Activated CD4-positive, CD25-positive, alpha-beta regulatory T cell treated with anti-CD3 and anti-CD28 coated beads, Interleukin-2, amount 50 U/mL, for 24 hours (primary cell): ENCODE measurements around the gene MAD1L1.

Experiments
- ATAC-seq, 2 donors: fragments of 150-1000 bp; cut with Tn5 transposase; one replicate each; pipeline ENCODE4 v1.10.0; 2021; ENCODE audit warnings: mild to moderate bottlenecking in 1 of 2, moderate library complexity in 1 of 2

The MAD1L1 gene

DNA sequence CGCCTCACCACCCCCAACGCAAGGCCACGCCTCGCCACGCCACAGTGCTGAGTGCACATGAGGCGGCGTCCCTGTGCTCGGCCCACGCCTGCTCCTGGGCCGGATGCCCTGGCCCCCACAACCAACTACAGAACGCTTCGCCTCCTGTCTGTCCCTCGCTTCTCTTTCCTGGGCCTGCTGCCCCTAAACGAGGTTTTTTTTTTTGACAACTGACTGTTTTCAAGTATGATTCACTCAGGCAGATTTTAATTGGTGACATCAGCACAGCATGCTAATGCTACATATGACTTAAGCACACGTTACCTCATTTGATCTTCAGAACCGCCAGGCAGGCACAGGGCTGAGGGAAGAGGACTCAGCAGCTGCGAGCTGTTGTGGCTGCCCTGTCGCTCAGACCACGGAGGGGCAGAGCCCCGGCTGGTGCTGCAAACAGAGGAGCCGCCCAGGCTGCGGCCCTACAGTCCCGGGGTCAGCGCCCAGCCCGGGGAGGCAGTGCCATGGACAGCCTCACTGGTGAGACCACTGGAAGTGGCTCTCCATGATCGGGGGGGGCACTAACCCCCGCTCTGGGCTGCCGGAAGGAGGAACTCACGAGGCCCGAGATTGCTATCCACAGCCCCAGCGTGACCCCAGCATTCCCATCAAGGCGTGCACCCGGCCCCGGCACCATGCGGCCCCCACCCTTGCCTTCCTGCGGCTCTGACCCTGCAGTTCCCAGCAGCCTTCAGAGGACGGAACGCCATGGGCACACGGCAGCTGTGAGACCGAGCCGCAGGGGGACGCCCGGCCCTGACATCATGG is 212.8 kb downstream of the MAD1L1 start:
- peak; percentile 87 to 93 for ATAC-seq

DNA sequence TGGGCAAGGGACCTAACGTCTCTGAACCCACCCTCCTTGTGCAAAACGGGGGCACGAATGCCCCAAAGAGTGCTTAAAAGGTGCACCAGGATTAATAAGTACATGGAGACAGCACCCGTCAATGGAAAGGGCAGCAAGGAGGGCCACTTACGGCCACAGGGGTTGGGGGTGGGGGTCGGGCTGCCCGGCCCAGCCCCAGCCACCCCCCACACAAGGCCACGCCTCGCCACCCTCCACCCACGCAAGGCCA is 213.4 kb downstream of the MAD1L1 start:
- no peak for ATAC-seq

GRCh38 chr7:2018569-2019460 is 213.9 kb downstream of the MAD1L1 start:
- ATAC-seq: no peak

DNA sequence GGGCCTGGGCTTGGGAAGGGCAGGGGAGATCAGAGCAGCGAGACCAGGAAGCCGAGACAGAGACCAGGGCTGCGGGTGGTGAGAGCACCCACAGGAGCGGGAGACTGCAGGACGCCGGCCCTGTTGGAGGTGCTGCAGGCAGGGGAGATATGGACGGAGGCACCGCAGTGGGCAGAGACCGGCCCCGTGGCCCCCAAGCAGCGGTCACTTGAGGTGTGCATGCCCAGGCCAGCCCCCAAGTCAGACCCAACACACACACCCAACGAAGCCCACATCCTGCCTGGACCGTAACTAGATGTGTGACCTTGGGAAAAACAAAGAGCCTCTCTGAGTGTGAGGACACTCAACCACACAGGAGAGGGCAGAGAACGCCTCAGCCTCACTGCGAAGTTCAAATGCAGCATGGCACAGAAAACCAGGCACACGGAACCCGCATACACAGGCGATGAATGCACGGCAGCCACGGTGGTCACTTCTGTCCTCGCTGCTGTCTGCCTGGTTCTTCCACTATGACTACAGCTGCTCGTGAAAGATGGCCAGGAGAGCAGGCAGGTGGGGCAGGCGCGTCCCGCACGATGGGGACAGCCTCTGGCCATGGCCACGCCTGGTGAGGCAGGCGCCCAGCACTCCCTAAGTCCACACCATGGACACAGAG is 214.7 kb downstream of the MAD1L1 start:
- ATAC-seq: no peak

- no peak for ATAC-seq
Measured at GRCh38 chr7:2017481-2017891, 215.3 kb downstream of the MAD1L1 start.

- no peak for ATAC-seq
Measured at GRCh38 chr7:2016761-2017480, 215.8 kb downstream of the MAD1L1 start.

DNA sequence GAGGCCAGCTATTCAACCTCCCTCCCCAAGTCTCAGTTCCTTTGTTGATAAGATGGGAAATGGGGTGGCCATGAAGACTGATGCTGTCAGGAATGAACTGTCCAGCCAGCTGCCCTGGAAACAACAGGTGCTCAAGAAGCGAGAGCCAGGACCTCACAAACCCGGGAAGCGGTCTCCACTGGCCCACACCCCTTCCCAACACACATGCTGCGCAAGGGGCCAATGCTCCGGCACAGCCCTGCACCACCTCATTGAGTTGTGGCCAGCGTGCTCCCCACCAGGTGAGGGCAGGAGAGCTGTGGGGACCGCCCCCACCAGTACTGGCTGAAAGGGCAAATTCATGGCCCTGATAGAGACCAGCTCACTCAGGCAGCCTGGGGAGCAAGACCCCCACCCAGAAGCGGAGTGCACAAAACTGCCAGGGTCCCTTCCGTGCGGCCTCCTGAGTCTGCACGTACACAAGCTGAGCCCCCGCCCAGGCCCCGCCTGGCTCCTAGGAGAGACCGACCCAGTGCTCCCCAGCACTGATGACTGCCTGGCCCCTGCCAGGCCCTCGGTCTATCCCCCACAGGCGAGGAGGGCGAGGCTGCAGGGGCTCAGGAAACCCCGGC is 216.6 kb downstream of the MAD1L1 start:
- ATAC-seq: no peak

DNA sequence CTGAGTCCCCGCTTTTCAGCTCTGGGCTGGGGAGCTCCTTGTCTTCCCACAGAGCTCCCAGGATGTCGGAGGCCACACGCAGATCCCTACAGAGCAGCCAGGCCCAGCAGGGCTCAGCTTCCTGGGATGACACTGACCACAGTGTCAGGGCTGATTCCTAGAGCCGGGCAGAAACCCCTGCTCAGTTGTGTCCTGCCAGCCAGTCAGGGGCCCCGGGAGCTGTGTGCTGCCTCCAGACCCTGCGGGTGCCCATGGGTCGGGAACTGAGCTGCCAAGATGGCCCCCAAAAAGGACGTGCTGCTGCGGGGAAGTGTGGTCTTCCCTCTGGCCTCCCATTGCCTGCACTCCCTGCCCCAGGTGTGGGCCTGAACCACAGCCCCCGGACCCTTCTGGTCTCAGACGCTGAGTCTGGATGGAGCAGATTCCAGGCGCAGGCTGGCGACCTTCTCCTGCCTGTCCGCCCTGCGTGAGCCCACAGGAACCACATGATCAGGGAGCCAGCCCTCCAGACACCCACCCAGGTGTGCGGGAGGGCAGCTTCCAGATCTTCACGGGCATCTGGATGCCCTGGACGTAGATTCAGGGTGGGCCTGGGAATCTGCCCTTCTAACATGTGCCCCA is 217.4 kb downstream of the MAD1L1 start:
- ATAC-seq: no peak

- no peak for ATAC-seq
Measured at GRCh38 chr7:2014391-2015241, 218.1 kb downstream of the MAD1L1 start.

GRCh38 chr7:2013381-2014311 is 219.1 kb downstream of the MAD1L1 start:
- ATAC-seq: no peak

DNA sequence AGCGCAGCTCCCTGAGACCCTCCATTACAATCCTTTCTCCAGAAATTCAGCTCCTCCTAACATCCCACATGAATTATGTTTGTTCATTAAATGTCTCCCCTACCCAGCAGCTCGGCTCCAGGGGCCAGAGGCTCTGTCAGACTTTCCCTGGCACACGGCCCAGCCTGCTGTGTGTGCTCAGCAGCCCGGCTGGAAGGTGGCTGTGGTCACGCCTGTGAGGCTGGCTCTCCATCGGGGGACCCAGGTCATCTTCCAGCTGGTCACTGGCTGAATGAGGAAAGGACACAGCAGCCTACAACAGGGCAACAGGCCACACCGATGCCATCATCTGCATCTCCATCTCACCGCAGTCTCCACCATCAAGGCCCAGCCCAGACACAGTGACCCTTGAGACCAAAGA is 219.8 kb downstream of the MAD1L1 start:
- ATAC-seq: no peak

DNA sequence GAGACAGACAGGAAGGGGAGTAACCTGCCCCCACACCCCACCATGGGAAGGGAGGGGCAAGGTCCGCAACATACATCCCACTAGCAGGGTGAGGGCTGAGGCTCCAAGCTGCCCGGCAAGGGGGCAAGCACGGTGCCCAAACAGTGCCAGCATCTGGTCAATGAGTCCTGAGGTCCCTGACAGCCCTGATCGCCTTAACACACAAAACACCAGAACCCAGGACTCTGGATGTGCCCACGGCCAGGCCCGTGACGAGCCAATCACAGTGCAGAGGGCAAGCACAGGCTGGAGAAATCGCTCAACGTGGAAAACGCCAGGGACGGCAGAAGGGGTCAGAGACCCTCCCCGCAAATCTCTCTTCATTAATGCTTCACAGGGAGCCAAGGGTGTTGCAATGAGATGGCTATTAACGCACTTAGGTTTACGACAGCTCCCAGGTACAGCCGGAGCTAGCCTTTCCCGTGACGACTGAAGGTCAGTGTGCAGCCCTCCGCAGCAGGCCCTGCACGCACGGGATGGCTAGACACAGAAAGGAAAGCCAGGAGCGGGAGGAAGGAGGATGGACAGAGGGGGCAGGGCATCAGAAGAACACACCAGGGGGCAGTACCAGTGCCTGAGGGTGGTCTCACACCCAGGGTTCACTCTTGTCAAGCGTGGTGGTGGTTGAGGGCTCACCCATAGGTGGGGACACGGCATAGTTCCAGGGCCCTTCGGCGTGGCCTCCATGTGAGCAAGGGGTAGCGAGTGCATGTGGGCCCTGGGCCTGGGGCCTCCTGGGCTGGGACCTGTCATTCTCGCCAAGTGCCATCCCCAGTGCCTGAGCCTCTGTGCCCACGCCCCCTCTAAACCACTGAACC is 220.5 kb downstream of the MAD1L1 start:
- no peak for ATAC-seq

GRCh38 chr7:2011266-2012043 is 221.3 kb downstream of the MAD1L1 start:
- no peak for ATAC-seq

DNA sequence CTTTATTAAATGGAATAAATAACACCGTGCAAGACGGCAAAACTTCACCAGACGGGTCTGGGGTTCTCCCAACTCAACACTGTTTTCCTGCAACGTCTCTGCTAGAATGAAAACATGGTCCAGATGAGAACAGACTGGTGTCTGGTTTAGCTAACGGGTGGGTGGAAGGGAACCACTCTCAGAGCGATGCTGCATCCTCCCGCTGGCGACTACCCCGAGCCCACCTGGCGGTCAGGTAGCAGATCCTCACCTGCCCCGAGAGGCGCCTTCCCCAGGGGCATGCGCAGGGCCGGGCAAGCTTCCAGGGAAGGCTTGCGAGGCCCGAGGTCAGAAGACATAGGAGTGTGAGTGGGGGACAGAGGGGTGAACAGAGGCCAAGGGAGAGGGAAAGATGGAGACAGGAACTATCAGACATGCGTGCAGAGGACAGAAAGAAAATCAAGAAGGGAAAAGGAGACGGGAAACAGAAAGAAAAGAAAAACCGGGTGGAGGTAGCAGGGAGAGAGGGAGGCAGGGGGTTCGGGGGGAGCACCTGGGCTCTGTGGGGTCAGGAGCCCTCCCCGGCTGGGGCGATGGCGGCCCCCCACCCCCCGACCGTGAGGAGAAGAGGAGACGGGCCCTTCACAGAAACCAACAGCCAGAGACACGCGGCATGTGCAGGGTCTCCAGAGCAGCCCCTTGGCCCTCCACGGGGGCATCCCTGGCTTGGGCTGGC is 222.0 kb downstream of the MAD1L1 start:
- ATAC-seq: no peak

DNA sequence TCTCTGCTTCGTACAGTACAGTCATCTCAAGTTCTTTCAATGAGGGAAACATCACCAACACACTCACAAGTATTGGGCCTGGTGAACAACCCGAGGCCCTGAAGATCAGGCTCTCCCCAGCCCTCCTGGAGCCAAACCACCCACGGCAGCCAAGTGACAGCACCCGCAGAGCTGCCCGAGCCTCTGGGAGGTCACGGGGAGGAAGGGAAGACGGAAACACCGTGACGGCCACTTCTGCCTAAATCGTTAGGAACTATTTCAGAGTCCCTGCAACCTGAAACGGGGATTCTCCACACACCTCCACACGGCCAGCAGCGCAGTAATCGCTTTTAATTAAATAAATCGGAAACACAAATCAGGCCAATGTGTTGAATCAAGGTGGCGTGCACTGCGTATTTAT is 222.6 kb downstream of the MAD1L1 start:
- no peak for ATAC-seq

DNA sequence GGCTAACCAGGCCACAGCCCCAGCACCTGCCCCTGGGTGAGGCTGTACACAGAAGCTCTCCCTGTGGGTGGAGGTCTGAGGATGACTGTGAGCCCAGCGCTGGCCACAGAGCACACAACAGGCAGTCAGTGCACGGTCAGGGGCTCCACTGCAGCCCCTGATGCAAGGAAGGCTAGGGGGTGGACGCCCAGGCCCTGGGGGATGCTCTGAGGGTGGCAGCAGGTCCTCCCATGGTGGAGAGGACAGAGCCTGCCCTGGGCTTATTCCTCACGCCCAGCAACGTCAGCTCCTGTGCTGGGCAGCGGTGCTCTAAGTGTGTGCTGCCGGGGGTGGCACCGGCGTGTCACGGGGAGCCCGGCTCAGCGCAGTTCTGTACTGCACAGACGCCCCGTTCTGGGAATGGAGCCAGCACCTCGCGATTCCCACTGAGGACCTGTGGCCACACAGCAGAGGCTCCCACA is 223.2 kb downstream of the MAD1L1 start:
- ATAC-seq: no peak

- ATAC-seq: no peak
Measured at GRCh38 chr7:2008936-2009540, 223.7 kb downstream of the MAD1L1 start.
